Measurements from ENCODE around the gene PCSK4. TPM values are rescaled to one million over a fixed set of nuclear protein-coding genes. Genes with fewer than 3 reads are reported as not detected.
"Not testable (repeated sequence)": the region's sequence is repeated elsewhere in the genome, so short reads cannot be mapped to it uniquely, and the experiment has no call there.

The PCSK4 gene
- total and polyA plus RNA-seq, 7 donors, result 0.99 to 5.0 (median 3.1) TPM; not detected in 1

GRCh38 chr19:1441677-1442438, 48.3 kb downstream of the PCSK4 start:
- H3K9me3 ChIP-seq, result no peaks in the 10 kb centered on the region
- peaks cover 20 to 36% (median 26%) of the 10 kb centered on the region in 4 donors for H3K36me3 ChIP-seq
- H3K27me3 ChIP-seq, result peaks cover 16 to 19% (median 17%) of the 10 kb centered on the region in 3 donors
- DNase-seq, result no peak
- WGBS, 2 donors, result 86 to 90% methylated on average over 25 of the region's 25 CpGs
- no peak overlapping the region for H3K4me3 ChIP-seq
- peaks cover 0 to 56% (median 51%) of the 10 kb centered on the region in 4 donors for H3K4me1 ChIP-seq
- H3K27ac ChIP-seq, result no peak overlapping the region
- TF ChIP-seq POLR2AphosphoS5 (IDR thresholded peaks at IDR 0.05), result no peak
- no peak for TF ChIP-seq EP300 (IDR thresholded peaks at IDR 0.05)
- no peak for TF ChIP-seq POLR2A (IDR thresholded peaks at IDR 0.05)
- TF ChIP-seq CTCF (IDR thresholded peaks at IDR 0.05), result no peak
- intact Hi-C loops (cut with DNase I), result no loop called here

GRCh38 chr19:1441022-1441426, 49.1 kb downstream of the PCSK4 start:
- WGBS, 2 donors, result 92% methylated on average over 9 of the region's 9 CpGs
- intact Hi-C loops (cut with DNase I), result no loop called here

GRCh38 chr19:1440418-1440801, 49.7 kb downstream of the PCSK4 start:
- Histone ChIP-seq H3K27ac (no peak overlapping the region), H3K4me1 (peaks cover 0 to 41% (median 36%) of the 10 kb centered on the region in 4 donors), H3K36me3 (peaks cover 20 to 41% (median 26%) of the 10 kb centered on the region in 4 donors), H3K9me3 (no peaks in the 10 kb centered on the region), H3K27me3 (peaks cover 2 to 5% (median 2%) of the 10 kb centered on the region in 3 donors), H3K4me3 (no peak overlapping the region)
- WGBS, 2 donors, result 85 to 91% methylated on average over 15 of the region's 15 CpGs
- intact Hi-C loops (cut with DNase I), result no loop called here
- DNase-seq, result no peak
- TF ChIP-seq POLR2AphosphoS5 (IDR thresholded peaks at IDR 0.05) (no peak), CTCF (IDR thresholded peaks at IDR 0.05) (no peak), EP300 (IDR thresholded peaks at IDR 0.05) (no peak), POLR2A (IDR thresholded peaks at IDR 0.05) (no peak)

More at GRCh38 chr19:1441022-1441426, 49.1 kb downstream of the PCSK4 start:
- Histone ChIP-seq H3K36me3 (peaks cover 20 to 36% (median 26%) of the 10 kb centered on the region in 4 donors), H3K4me3 (no peak overlapping the region), H3K9me3 (no peaks in the 10 kb centered on the region), H3K4me1 (peaks cover 0 to 47% (median 42%) of the 10 kb centered on the region in 4 donors), H3K27ac (no peak overlapping the region), H3K27me3 (peaks cover 8 to 11% (median 9%) of the 10 kb centered on the region in 3 donors)
- TF ChIP-seq POLR2A (IDR thresholded peaks at IDR 0.05), result no peak
- DNase-seq, result no peak

- H3K4me3 ChIP-seq, result peak overlapping the region; percentile 70 to 99 (median 82)
Observed at GRCh38 chr19:1439525-1440417, 50.4 kb downstream of the PCSK4 start.

DNA sequence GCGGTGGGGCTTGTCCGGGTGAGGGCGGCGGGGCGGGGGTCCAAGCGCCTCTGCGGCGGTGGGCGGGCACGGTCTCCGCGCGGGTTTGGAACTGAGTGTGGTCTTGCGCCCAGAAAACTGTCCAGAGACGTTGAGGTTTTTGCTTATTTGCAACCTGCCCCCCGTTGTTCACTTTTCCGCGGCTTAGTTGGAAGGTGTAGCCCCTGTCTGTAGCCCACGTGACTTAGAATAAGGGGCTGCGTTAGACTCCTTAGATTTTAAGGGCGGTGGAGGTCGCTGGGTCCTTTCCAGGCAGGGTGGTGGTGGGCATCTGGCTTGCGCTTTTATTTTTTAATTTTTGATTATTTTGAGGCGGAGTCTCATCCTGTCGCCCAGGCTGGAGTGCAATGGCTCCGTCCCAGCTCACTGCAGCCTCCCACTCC, 51.2 kb downstream of the PCSK4 start:
- H3K9me3 ChIP-seq, result no peaks in the 10 kb centered on the region
- TF ChIP-seq CTCF (IDR thresholded peaks at IDR 0.05) (no peak), POLR2A (IDR thresholded peaks at IDR 0.05) (no peak), EP300 (IDR thresholded peaks at IDR 0.05) (no peak), POLR2AphosphoS5 (IDR thresholded peaks at IDR 0.05) (no peak)
- peak overlapping the region; percentile 70 to 99 (median 82) for H3K4me3 ChIP-seq
- intact Hi-C loops (cut with DNase I), result loop anchor here (5.0 kb wide), 1 partner anchor 402 kb away; no protein-coding TSS in a partner anchor
- H3K27ac ChIP-seq, result peak overlapping the region; percentile 85 to 91 (median 88)
- WGBS, 2 donors, result 1% methylated on average over 26 of the region's 26 CpGs
- no peak for DNase-seq
- peaks cover 24 to 56% (median 33%) of the 10 kb centered on the region in 4 donors for H3K36me3 ChIP-seq
- peaks cover 0 to 31% (median 27%) of the 10 kb centered on the region in 4 donors for H3K4me1 ChIP-seq
- H3K27me3 ChIP-seq, result no peaks in the 10 kb centered on the region

More at GRCh38 chr19:1439525-1440417, 50.4 kb downstream of the PCSK4 start:
- DNase-seq, H3K27me3 ChIP-seq, H3K9me3 ChIP-seq: not testable (repeated sequence)
- 78 to 85% methylated on average over 57 of the region's 57 CpGs for WGBS, 2 donors
- intact Hi-C loops (cut with DNase I), result loop anchor here (5.0 kb wide), 1 partner anchor 402 kb away; no protein-coding TSS in a partner anchor
- Histone ChIP-seq H3K27ac (peak overlapping the region in 3 of 4 donors; percentile 85 to 91 (median 90)), H3K4me1 (peaks cover 0 to 35% (median 30%) of the 10 kb centered on the region in 4 donors), H3K36me3 (peaks cover 20 to 48% (median 26%) of the 10 kb centered on the region in 4 donors)

Data from sigmoid colon (tissue), 7 donors.